HG03280 (cell line): ENCODE measurements around the gene PPP2R1B.
A peak's percentile ranks its signal among the peaks of the same experiment; 100 is the strongest.
"Not testable (repeated sequence)": the region's sequence is repeated elsewhere in the genome, so short reads cannot be mapped to it uniquely, and the experiment has no call there.

Experiments
- ATAC-seq: cut with Tn5 transposase; IDR thresholded peaks from one replicate; pipeline ENCODE4 v1.9.1; 2021; ENCODE audit warnings: mild to moderate bottlenecking, moderate library complexity; ENCODE audit not compliant: unreplicated experiment

Gene PPP2R1B

GRCh38 chr11:111784311-111784710, 18.1 kb upstream of the PPP2R1B start:
- ATAC-seq, result not testable (repeated sequence)

GRCh38 chr11:111782109-111782741, 16.0 kb upstream of the PPP2R1B start:
- no peak for ATAC-seq

GRCh38 chr11:111779118-111779517, 12.9 kb upstream of the PPP2R1B start:
- ATAC-seq, result no peak

GRCh38 chr11:111778047-111778558, 11.9 kb upstream of the PPP2R1B start:
- no peak for ATAC-seq

GRCh38 chr11:111777094-111778046, 11.2 kb upstream of the PPP2R1B start:
- peak; percentile 55 for ATAC-seq

GRCh38 chr11:111776398-111777093, 10.4 kb upstream of the PPP2R1B start:
- peak; percentile 93 for ATAC-seq

GRCh38 chr11:111774955-111775710, 8.9 kb upstream of the PPP2R1B start:
- no peak for ATAC-seq

GRCh38 chr11:111772535-111772934, 6.3 kb upstream of the PPP2R1B start:
- ATAC-seq, result no peak

- not testable (repeated sequence) for ATAC-seq
These were observed 5.0 kb upstream of the PPP2R1B start for GRCh38 chr11:111771205-111771604.

GRCh38 chr11:111770581-111771134, 4.5 kb upstream of the PPP2R1B start:
- ATAC-seq, result no peak

GRCh38 chr11:111766834-111767142, 599 bp upstream of the PPP2R1B start:
- peak; percentile 4 for ATAC-seq

- peak; percentile 39 for ATAC-seq
These were observed 737 bp downstream of the PPP2R1B start for GRCh38 chr11:111765320-111765983.

- no peak for ATAC-seq
These were observed 1.6 kb downstream of the PPP2R1B start for GRCh38 chr11:111764621-111765020.

- no peak for ATAC-seq
These were observed 3.1 kb downstream of the PPP2R1B start for GRCh38 chr11:111762981-111763643.

- no peak for ATAC-seq
These were observed 3.7 kb downstream of the PPP2R1B start for GRCh38 chr11:111762526-111762925.

GRCh38 chr11:111761036-111761435, 5.2 kb downstream of the PPP2R1B start:
- no peak for ATAC-seq

GRCh38 chr11:111759778-111760407, 6.3 kb downstream of the PPP2R1B start:
- ATAC-seq, result no peak

- no peak for ATAC-seq
These were observed 6.8 kb downstream of the PPP2R1B start for GRCh38 chr11:111759376-111759775.

- ATAC-seq, result no peak
These were observed 10.1 kb downstream of the PPP2R1B start for GRCh38 chr11:111756097-111756496.
